ENCODE results near the gene ATXN7. TPM values are rescaled to one million over a fixed set of nuclear protein-coding genes. Genes with fewer than 3 reads are reported as not detected.

Gene ATXN7
- total RNA-seq, 1 experiment from 2014 or later, result 36.7 TPM

- Mint-ChIP-seq H3K4me3 (ENCODE audit: unreplicated experiment) (no peak overlapping the region), H3K36me3 (ENCODE audit: insufficient read depth, unreplicated experiment) (peaks cover 76% of the 10 kb centered on the region), H3K9me3 (ENCODE audit: unreplicated experiment) (no peaks in the 10 kb centered on the region), H3K27ac (ENCODE audit: low read depth, unreplicated experiment) (no peak overlapping the region), H3K27me3 (ENCODE audit: insufficient read depth, unreplicated experiment) (no peaks in the 10 kb centered on the region), H3K4me1 (ENCODE audit: insufficient read depth, unreplicated experiment) (no peaks in the 10 kb centered on the region)
- no TSS peak for BruUV-seq (replicated peaks)
- TF ChIP-seq, protein P1, sequence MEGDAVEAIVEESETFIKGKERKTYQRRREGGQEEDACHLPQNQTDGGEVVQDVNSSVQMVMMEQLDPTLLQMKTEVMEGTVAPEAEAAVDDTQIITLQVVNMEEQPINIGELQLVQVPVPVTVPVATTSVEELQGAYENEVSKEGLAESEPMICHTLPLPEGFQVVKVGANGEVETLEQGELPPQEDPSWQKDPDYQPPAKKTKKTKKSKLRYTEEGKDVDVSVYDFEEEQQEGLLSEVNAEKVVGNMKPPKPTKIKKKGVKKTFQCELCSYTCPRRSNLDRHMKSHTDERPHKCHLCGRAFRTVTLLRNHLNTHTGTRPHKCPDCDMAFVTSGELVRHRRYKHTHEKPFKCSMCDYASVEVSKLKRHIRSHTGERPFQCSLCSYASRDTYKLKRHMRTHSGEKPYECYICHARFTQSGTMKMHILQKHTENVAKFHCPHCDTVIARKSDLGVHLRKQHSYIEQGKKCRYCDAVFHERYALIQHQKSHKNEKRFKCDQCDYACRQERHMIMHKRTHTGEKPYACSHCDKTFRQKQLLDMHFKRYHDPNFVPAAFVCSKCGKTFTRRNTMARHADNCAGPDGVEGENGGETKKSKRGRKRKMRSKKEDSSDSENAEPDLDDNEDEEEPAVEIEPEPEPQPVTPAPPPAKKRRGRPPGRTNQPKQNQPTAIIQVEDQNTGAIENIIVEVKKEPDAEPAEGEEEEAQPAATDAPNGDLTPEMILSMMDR (IDR thresholded peaks at IDR 0.05; ENCODE audit: unreplicated experiment), result no peak
- CTCF ChIA-PET, result interaction anchor here (0.6 to 5.7 kb wide), 4 partner anchors 13 to 487 kb away, joined by 3 to 42 read pairs (median 4); partner anchors contain the start of gene C3orf49
- DNase-seq (ENCODE audit: unreplicated experiment), result no peak
- intact Hi-C loops (cut with micrococcal nuclease), result no loop called here
- POLR2A ChIA-PET, result no interaction called here
These were observed 31.3 kb upstream of the ATXN7 start for GRCh38 chr3:63832395-63832794.

DNA sequence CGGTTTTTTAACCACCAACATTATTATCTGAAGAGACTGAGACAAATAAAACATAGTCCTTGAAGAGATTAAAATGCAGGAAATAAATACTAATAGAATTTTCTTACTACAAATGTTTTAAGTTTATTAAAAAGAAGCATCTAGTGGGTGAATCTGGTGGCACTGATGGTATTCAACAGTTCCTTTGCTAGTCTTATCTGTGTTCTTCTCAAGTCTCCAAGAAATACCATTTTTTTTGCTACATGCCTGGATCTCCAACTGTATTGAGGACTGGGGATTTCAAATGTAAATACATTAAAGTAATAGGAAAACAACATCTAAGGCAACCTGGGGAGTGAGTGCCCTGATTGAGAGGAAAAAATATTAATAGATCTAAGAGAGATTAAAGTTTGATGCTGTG is 22.0 kb upstream of the ATXN7 start:
- TF ChIP-seq, protein P1 (IDR thresholded peaks at IDR 0.05; ENCODE audit: unreplicated experiment), result no peak

GRCh38 chr3:63842127-63842526 is 21.5 kb upstream of the ATXN7 start:
- BruUV-seq (replicated peaks), result no TSS peak
- TF ChIP-seq, protein P1 (IDR thresholded peaks at IDR 0.05; ENCODE audit: unreplicated experiment), result no peak
- intact Hi-C loops (cut with micrococcal nuclease), result no loop called here

More for the DNA sequence above, 22.0 kb upstream of the ATXN7 start:
- CTCF ChIA-PET, result interaction anchor here (0.6 kb wide), 1 partner anchor 1173 kb away, joined by 3 read pairs; no protein-coding TSS in a partner anchor
- POLR2A ChIA-PET, result no interaction called here
- H3K27me3 Mint-ChIP-seq (ENCODE audit: insufficient read depth, unreplicated experiment), result no peaks in the 10 kb centered on the region
- intact Hi-C loops (cut with micrococcal nuclease), result no loop called here
- no peak overlapping the region for H3K27ac Mint-ChIP-seq (ENCODE audit: low read depth, unreplicated experiment)
- H3K9me3 Mint-ChIP-seq (ENCODE audit: unreplicated experiment), result no peaks in the 10 kb centered on the region
- H3K4me3 Mint-ChIP-seq (ENCODE audit: unreplicated experiment), result no peak overlapping the region
- DNase-seq (ENCODE audit: unreplicated experiment), result no peak
- peaks cover 6% of the 10 kb centered on the region for H3K36me3 Mint-ChIP-seq (ENCODE audit: insufficient read depth, unreplicated experiment)
- no peaks in the 10 kb centered on the region for H3K4me1 Mint-ChIP-seq (ENCODE audit: insufficient read depth, unreplicated experiment)
- BruUV-seq (replicated peaks), result no TSS peak

DNA sequence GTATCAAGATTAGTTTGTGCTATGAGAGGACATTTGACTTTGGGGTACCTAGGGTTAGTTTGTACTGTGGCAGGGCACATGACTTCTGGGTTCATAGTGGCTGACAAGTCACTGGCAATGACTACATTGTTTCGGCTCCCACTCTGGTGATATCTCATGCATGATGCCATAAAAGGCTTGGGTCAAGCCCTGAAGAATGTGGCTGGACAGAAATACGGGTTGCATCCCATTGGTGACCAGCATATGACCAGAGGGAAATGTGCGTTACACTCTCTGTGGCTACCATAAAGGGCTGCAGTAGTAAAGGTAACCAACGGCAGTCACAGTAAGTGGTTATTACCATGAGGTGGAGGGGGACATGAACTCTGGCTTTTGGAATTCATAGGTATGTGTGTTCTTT is 18.5 kb upstream of the ATXN7 start:
- no peak overlapping the region for H3K4me3 Mint-ChIP-seq (ENCODE audit: unreplicated experiment)
- BruUV-seq (replicated peaks), result no TSS peak
- H3K36me3 Mint-ChIP-seq (ENCODE audit: insufficient read depth, unreplicated experiment), result peaks cover 6% of the 10 kb centered on the region
- ChIA-PET POLR2A (interaction anchor here (1.1 kb wide), 1 partner anchor 9 kb away, joined by 3 read pairs; no protein-coding TSS in a partner anchor), CTCF (interaction anchor here (1.2 kb wide), 1 partner anchor 495 kb away, joined by 4 read pairs; no protein-coding TSS in a partner anchor)
- intact Hi-C loops (cut with micrococcal nuclease), result no loop called here
- H3K9me3 Mint-ChIP-seq (ENCODE audit: unreplicated experiment), result no peaks in the 10 kb centered on the region
- no peaks in the 10 kb centered on the region for H3K27me3 Mint-ChIP-seq (ENCODE audit: insufficient read depth, unreplicated experiment)
- H3K4me1 Mint-ChIP-seq (ENCODE audit: insufficient read depth, unreplicated experiment), result no peaks in the 10 kb centered on the region
- DNase-seq (ENCODE audit: unreplicated experiment), result no peak
- no peak overlapping the region for H3K27ac Mint-ChIP-seq (ENCODE audit: low read depth, unreplicated experiment)
- TF ChIP-seq, protein P1 (IDR thresholded peaks at IDR 0.05; ENCODE audit: unreplicated experiment), result no peak

More at GRCh38 chr3:63842127-63842526, 21.5 kb upstream of the ATXN7 start:
- H3K4me1 Mint-ChIP-seq (ENCODE audit: insufficient read depth, unreplicated experiment), result no peaks in the 10 kb centered on the region
- H3K27ac Mint-ChIP-seq (ENCODE audit: low read depth, unreplicated experiment), result no peak overlapping the region
- no peaks in the 10 kb centered on the region for H3K9me3 Mint-ChIP-seq (ENCODE audit: unreplicated experiment)
- peaks cover 6% of the 10 kb centered on the region for H3K36me3 Mint-ChIP-seq (ENCODE audit: insufficient read depth, unreplicated experiment)
- H3K4me3 Mint-ChIP-seq (ENCODE audit: unreplicated experiment), result no peak overlapping the region
- no peaks in the 10 kb centered on the region for H3K27me3 Mint-ChIP-seq (ENCODE audit: insufficient read depth, unreplicated experiment)
- ChIA-PET POLR2A (no interaction called here), CTCF (interaction anchor here (0.6 to 0.7 kb wide), 4 partner anchors 10 to 1173 kb away, joined by 3 to 7 read pairs (median 3); partner anchors contain the start of gene C3orf49)
- no peak for DNase-seq (ENCODE audit: unreplicated experiment)

Measured in MCF 10A (cell line).